HepG2 (cell line): ENCODE data around the gene MAGI1. TPM values are rescaled to one million over a fixed set of nuclear protein-coding genes. Genes with fewer than 3 reads are reported as not detected.

ENCODE experiments used
- ATAC-seq: fragments of 200-7000 bp; cut with Tn5 transposase; 3 replicates; pipeline ENCODE4 v1.9.1; 2020; ENCODE audit warnings: mild to moderate bottlenecking, moderate library complexity
- BruUV-seq: library from RNA; stranded (reverse); fragments of 400-500 nt; replicated peaks from 2 replicates; lab custom pipeline; 2021; lab: Mats Ljungman, UMichigan
- CTCF ChIA-PET: fragments of 300-600 bp; formaldehyde crosslinking; extraction: SDS; loops from one replicate; lab custom pipeline; 2021; ENCODE audit warnings: low total read pairs, inconsistent platforms, low intra/inter-chr PET ratio; lab: Yijun Ruan, JAX
- POLR2A ChIA-PET: fragments of 350-600 bp; sonication (Branson Sonifier 250); formaldehyde crosslinking; loops from one replicate; lab custom pipeline; 2020; ENCODE audit warnings: antibody characterized with exemption, inconsistent platforms; lab: Yijun Ruan, JAX
- DNase-seq: peaks from one replicate; pipeline ENCODE4 v3.0.0-alpha.2; 2015; ENCODE audit warnings: low spot score
- FAIRE-seq: peaks from 3 replicates; lab custom pipeline; 2011; peaks lifted over from hg19 to GRCh38; lab: Jason Lieb, UNC
- H2AFZ ChIP-seq: one replicate; pipeline ENCODE4 v1.6.1; 2011; ENCODE audit warnings: low read length, inconsistent platforms
- H3K27ac ChIP-seq: fragments of 300-600 bp; 3 replicates; pipeline ENCODE4 v1.8.0; 2011; ENCODE audit warnings: mixed run types, mild to moderate bottlenecking, mixed read lengths, low read length, inconsistent platforms; ENCODE audit not compliant: insufficient read depth; ENCODE audit errors: extremely low read length
- H3K27me3 ChIP-seq, 2 experiments: fragments of 200-600 bp in 1 of 2; 2 replicates in 1 of 2; 3 replicates in 1 of 2; pipeline versions ENCODE4 v1.6.0 to v1.8.0; 2011; ENCODE audit warnings: low read length in 2 of 2, mild to moderate bottlenecking in 2 of 2, moderate library complexity in 2 of 2, inconsistent platforms in 1 of 2; ENCODE audit not compliant: insufficient read depth in 2 of 2, control insufficient read depth in 1 of 2
- H3K36me3 ChIP-seq, 2 experiments: fragments of 200-600 bp in 1 of 2; replicated peaks in 1 of 2; 2 replicates in 1 of 2; 3 replicates in 1 of 2; pipeline versions ENCODE4 v1.5.1 to v1.8.0; 2011; ENCODE audit warnings: low read length in 2 of 2, inconsistent platforms in 1 of 2; ENCODE audit not compliant: insufficient read depth in 2 of 2, control insufficient read depth in 1 of 2
- H3K4me1 ChIP-seq: 2 replicates; pipeline ENCODE4 v1.5.1; 2012; ENCODE audit warnings: low read length, inconsistent platforms; ENCODE audit not compliant: insufficient read depth
- H3K4me2 ChIP-seq: 2 replicates; pipeline ENCODE4 v1.6.0; 2011; ENCODE audit warnings: low read depth, low read length, inconsistent platforms
- H3K4me3 ChIP-seq, 3 experiments: fragments of 200-600 bp in 1 of 3; sonication (generic), shearing (Covaris generic) in 1 of 3; replicated peaks in 1 of 3; 2 replicates each; pipeline ENCODE4 v1.5.1; 2011 to 2016; ENCODE audit warnings: low read length in 3 of 3, inconsistent platforms in 2 of 3, low read depth in 2 of 3, mild to moderate bottlenecking in 2 of 3, control low read depth in 1 of 3, mixed read lengths in 1 of 3; ENCODE audit not compliant: insufficient read depth in 1 of 3
- H3K79me2 ChIP-seq: one replicate; pipeline ENCODE4 v1.6.1; 2011; ENCODE audit warnings: low read length, inconsistent platforms; ENCODE audit not compliant: insufficient read depth
- H3K9ac ChIP-seq: 2 replicates; pipeline ENCODE4 v1.6.0; 2011; ENCODE audit warnings: mild to moderate bottlenecking, low read depth, low read length, inconsistent platforms; ENCODE audit not compliant: insufficient read depth
- H3K9me3 ChIP-seq: 2 replicates; pipeline ENCODE4 v1.5.1; 2012; ENCODE audit warnings: mild to moderate bottlenecking, low read length
- H4K20me1 ChIP-seq: 2 replicates; pipeline ENCODE4 v1.6.0; 2011; ENCODE audit warnings: inconsistent platforms, mild to moderate bottlenecking, low read length, moderate library complexity; ENCODE audit not compliant: insufficient read depth
- HIVEP1 ChIP-seq: sonication (generic); formaldehyde crosslinking; IDR thresholded peaks from 2 replicates; pipeline ENCODE4 v1.4.0; 2020; ENCODE audit warnings: mild to moderate bottlenecking, missing genetic modification reagents
- KIAA2018 ChIP-seq: sonication (generic); formaldehyde crosslinking; IDR thresholded peaks from 2 replicates; pipeline ENCODE4 v1.5.0; 2020; ENCODE audit warnings: mild to moderate bottlenecking, missing genetic modification reagents, borderline replicate concordance
- SETDB1 ChIP-seq: sonication (generic); formaldehyde crosslinking; IDR thresholded peaks from 2 replicates; pipeline ENCODE4 v1.5.1; 2020; ENCODE audit warnings: missing genetic modification reagents, mild to moderate bottlenecking, borderline replicate concordance
- SMYD3 ChIP-seq: sonication (generic); formaldehyde crosslinking; IDR thresholded peaks from 2 replicates; pipeline ENCODE4 v1.8.1; 2023; ENCODE audit warnings: mild to moderate bottlenecking, missing genetic modification reagents
- ZNF512B ChIP-seq: sonication (generic); formaldehyde crosslinking; IDR thresholded peaks from 2 replicates; pipeline ENCODE4 v1.5.1; 2020; ENCODE audit warnings: missing genetic modification reagents, mild to moderate bottlenecking, borderline replicate concordance
- WGBS: methylation state at CpG from one replicate; pipeline ENCODE4 v1.1.6; 2017; ENCODE audit warnings: low lambda C conversion rate; 5-methylcytosine and 5-hydroxymethylcytosine counted together
- in situ Hi-C: cut with HindIII; loops from 2 replicates; pipeline ENCODE4 v1.10.0; 2017; ENCODE audit warnings: low pct_unique_long_range_greater_than_20kb; ENCODE audit not compliant: extremely low pct_ligation_motif_present
- intact Hi-C: fragments of 100-400 bp; cut with micrococcal nuclease; formaldehyde crosslinking; loops from one replicate; pipeline ENCODE4 v1.10.0; 2022; ENCODE audit not compliant: unreplicated experiment
- polyA plus RNA-seq, 8 experiments: library from polyadenylated mRNA; depleted of rRNA in 3 of 8; stranded (reverse) in 7 of 8; unstranded in 1 of 8; fragments of >200 nt; fragmentation: Illumina TruSeq in 4 of 8; extraction: Trizol in 4 of 8; gene quantifications; 2 replicates each; pipeline versions ENCODE4 v1.2.1 to v1.2.3, GENCODE V29; 2011 to 2016; ENCODE audit warnings: low read depth in 4 of 8, missing spikeins in 1 of 8, mixed read lengths in 1 of 8; ENCODE audit not compliant: insufficient read depth in 1 of 8
- total RNA-seq, 5 experiments: library from RNA; depleted of rRNA; stranded (reverse); fragments of >200 nt; fragmentation: Illumina TruSeq; extraction: Trizol; gene quantifications; 2 replicates each; pipeline ENCODE4 v1.2.3, GENCODE V29; 2016; ENCODE audit warnings: low read depth in 1 of 5

MAGI1 gene
- total and polyA plus RNA-seq, 2 of the 13 experiments (the other 11 are each of a cell fraction or from before 2014, with no cell fraction given) = 22.2 to 26.0 TPM

GRCh38 chr3:65593780-65594752, 444.7 kb downstream of the MAGI1 start:
- in situ Hi-C loops = no loop called here
- H3K9ac ChIP-seq = no peak overlapping the region
- ChIA-PET POLR2A (no interaction called here), CTCF (no interaction called here)
- no peaks in the 10 kb centered on the region for H3K36me3 ChIP-seq
- no peak overlapping the region for H2AFZ ChIP-seq
- no peaks in the 10 kb centered on the region for H3K27me3 ChIP-seq
- intact Hi-C loops = no loop called here
- ATAC-seq (no peak), FAIRE-seq (no peak), DNase-seq (no peak)
- H3K79me2 ChIP-seq = peaks cover 4% of the 10 kb centered on the region
- TF ChIP-seq SETDB1 (CRISPR knock-in tag) = no peak
- no peak for TF ChIP-seq HIVEP1 (CRISPR knock-in tag)
- no peak overlapping the region for H3K4me3 ChIP-seq
- no TSS peak for BruUV-seq
- H4K20me1 ChIP-seq = peaks cover 12% of the 10 kb centered on the region
- no peaks in the 10 kb centered on the region for H3K9me3 ChIP-seq
- H3K4me2 ChIP-seq = no peak overlapping the region
- H3K27ac ChIP-seq = no peak overlapping the region
- H3K4me1 ChIP-seq = no peaks in the 10 kb centered on the region
- 87% methylated on average over 4 of the region's 4 CpGs for WGBS

- Histone ChIP-seq H4K20me1 (peaks cover 7% of the 10 kb centered on the region), H3K9ac (no peak overlapping the region), H3K27me3 (no peaks in the 10 kb centered on the region), H3K36me3 (no peaks in the 10 kb centered on the region), H3K4me3 (no peak overlapping the region), H3K79me2 (peaks cover 8% of the 10 kb centered on the region), H3K9me3 (no peaks in the 10 kb centered on the region), H3K27ac (no peak overlapping the region), H2AFZ (no peak overlapping the region), H3K4me1 (no peaks in the 10 kb centered on the region), H3K4me2 (no peak overlapping the region)
- DNase-seq = no peak
- no peak for ATAC-seq
- in situ Hi-C loops = no loop called here
- FAIRE-seq = no peak
- intact Hi-C loops = no loop called here
- POLR2A ChIA-PET = no interaction called here
- no TSS peak for BruUV-seq
- WGBS = 97% methylated on average over 3 of the region's 3 CpGs
- CTCF ChIA-PET = no interaction called here
- TF ChIP-seq SMYD3 (CRISPR knock-in tag) = no peak
- TF ChIP-seq KIAA2018 (CRISPR knock-in tag) = no peak
- no peak for TF ChIP-seq ZNF512B (CRISPR knock-in tag)
These were observed 447.4 kb downstream of the MAGI1 start for GRCh38 chr3:65591313-65591712.
